ENCODE results near the gene ENPP7.

The ENPP7 gene

DNA sequence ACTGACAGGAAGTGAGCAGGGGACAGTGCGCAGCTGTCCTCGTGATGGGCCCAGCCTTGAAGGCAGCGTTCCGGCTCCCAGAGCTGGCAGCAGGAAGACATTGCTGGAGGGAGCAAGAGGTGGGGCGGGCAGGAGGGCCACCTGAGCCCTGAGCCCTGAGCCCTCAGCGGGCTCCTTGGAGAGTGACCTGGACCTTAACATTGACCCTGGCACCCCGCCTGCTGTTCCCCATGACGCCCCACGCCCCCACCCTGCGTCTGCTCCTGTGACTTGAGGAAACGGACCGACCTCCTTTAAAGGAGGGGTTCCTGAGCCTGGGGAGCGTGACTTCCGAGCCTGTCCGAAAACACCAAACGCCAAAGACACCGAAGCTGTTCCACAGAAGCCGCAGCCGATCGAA is 25.1 kb upstream of the ENPP7 start:
- no peak for DNase-seq

- DNase-seq: no peak
Observed at GRCh38 chr17:79706931-79707850, 23.6 kb upstream of the ENPP7 start.

GRCh38 chr17:79707931-79708891 is 22.5 kb upstream of the ENPP7 start:
- DNase-seq: peak; percentile 80

GRCh38 chr17:79711715-79712305 is 18.9 kb upstream of the ENPP7 start:
- DNase-seq: no peak

- DNase-seq: no peak
Observed at GRCh38 chr17:79713391-79713790, 17.4 kb upstream of the ENPP7 start.

DNA sequence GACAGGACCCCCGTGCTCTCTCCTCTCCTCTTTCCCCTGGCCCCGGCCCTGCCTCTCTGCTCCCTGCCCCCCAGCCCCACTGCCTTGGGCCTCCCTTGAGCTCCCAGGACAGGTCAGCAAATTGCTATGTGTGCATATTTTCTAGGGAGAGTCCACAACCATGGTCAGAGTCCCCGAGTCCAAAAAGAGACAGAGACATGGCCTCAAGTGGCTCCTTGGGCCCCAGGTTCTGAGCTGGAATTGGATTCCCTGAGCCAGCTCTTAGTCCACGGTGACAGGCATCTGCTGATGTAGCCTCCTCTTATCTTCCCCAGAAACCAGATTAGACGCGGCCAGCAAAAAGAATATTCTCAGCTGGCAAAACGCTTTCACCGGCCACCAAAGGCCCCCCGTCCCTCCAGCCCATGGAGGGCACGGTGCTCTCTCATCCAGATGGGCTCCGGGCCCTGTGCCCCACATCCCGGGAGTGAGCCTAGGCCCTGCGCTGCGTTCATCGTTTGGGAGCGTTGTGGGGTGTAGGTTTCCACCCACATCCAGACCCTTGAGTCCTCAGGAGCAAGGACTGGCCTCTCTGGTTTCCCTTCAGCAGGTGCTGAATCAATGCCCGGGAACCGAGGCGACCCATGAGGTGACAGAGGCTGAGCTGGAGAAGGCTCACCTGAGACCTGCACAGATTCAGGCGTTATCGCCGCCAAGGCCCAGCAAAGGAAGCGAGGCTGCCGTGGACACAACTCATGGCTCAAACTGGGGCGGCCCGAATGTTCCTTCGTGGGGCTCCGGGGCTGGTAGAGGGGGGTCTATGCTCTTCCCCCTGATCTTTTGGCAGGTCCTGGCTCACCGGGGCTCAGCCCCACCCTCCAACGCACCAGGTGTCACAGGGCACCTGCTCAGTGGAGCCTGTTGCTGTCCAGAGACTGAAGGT is 16.3 kb upstream of the ENPP7 start:
- DNase-seq: no peak

GRCh38 chr17:79715098-79715942 is 15.4 kb upstream of the ENPP7 start:
- DNase-seq: no peak

- no peak for DNase-seq
Observed at GRCh38 chr17:79715943-79716797, 14.6 kb upstream of the ENPP7 start.

- DNase-seq: no peak
Observed at GRCh38 chr17:79720705-79721292, 9.9 kb upstream of the ENPP7 start.

GRCh38 chr17:79721993-79722671 is 8.6 kb upstream of the ENPP7 start:
- no peak for DNase-seq

- no peak for DNase-seq
Observed at GRCh38 chr17:79722787-79723186, 8.0 kb upstream of the ENPP7 start.

- DNase-seq: peak; percentile 85
Observed at GRCh38 chr17:79728169-79728907, 2.4 kb upstream of the ENPP7 start.

DNA sequence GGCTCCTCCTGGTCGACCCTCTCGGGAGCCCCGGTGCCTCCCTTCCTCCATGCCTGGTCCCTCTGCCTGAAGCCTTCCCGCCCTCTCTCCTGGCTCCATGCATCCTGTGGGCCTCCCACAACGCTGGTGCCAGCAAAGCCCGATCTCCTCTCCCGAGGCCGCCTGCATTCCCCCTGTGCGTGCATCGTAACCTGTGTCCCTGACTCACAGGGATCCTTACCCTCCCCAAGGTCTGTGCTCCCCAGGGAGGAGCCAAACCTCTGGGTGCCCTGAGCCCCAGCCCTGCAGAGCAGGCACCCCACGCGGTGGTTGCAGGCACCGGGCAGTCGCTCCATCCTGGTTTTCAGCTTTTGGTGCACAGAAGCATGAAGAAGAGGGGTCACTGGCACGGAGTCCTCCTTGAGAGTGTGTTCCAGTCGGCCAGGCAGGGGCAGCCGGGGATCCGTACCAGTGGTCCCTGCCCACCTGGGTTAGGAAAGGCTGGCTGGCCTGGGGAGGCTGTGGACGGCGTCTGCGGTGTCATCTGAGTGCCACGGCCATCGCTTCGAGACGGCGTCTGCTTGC is 1.8 kb upstream of the ENPP7 start:
- no peak for DNase-seq

- no peak for DNase-seq
Observed at GRCh38 chr17:79729761-79730160, 982 bp upstream of the ENPP7 start.

DNA sequence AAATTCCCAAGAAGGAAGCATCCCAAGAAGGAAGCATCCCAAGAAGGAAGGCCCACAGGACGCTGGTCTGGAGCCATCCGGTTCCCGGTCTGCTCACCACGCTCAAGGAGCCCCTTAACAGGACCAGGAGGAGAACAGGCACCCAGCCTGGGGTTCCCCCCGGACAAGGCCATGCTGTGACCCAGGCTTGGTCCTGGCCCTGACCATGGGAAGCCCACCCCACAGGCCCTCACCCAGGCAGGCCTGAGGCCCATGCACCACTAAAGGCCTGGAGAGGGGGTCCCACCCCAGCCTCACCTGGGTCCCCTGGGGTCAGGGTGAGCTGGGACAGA is 340 bp upstream of the ENPP7 start:
- DNase-seq: no peak

GRCh38 chr17:79732254-79732653 is 1.5 kb downstream of the ENPP7 start:
- DNase-seq: no peak

DNA sequence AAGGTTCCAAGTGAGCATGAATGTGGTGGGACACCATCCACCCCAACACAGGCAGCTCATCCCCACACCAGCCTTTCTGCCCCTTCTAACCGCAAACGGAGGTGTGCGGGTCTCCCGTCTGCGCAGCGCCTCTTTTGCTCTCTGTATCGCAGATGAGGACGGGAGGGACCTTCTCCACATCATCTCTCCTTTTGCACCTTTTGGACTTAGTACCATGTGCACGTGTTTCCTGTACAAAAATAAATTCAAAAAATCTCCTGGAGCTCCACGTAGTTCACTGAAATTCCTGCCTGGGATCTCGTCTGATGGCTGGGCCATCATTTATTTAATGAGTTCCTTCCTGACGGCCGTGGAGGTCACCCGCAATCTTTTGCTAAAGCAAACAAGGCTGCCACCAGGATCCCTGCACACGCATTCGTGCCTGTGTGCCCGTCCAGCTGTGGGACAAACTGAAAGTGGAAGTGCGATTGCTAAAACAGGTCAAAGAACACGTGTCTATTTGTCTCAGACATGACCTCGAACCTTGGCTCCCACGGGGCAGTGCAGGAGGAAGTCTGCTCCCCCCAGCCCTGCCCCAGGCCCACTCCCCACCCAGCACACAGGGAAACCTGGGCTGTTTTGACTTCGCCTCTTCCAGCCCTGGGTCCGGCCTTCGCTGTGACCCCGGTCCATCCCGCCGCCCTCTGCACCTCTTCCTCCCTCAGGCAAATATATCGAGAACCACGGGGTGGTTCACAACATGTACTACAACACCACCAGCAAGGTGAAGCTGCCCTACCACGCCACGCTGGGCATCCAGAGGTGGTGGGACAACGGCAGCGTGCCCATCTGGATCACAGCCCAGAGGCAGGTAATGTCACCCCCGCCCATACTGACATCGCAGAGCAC is 2.3 kb downstream of the ENPP7 start:
- peak; percentile 31 for DNase-seq
